COR-L47 (cell line): Measurements from ENCODE around the gene RNU2-63P.
"Not testable (repeated sequence)": the region's sequence is repeated elsewhere in the genome, so short reads cannot be mapped to it uniquely, and the experiment has no call there.

Experiments used
- DNase-seq: peaks from one replicate; lab custom pipeline; 2025; lab: John Stamatoyannopoulos, UW

RNU2-63P gene

DNA sequence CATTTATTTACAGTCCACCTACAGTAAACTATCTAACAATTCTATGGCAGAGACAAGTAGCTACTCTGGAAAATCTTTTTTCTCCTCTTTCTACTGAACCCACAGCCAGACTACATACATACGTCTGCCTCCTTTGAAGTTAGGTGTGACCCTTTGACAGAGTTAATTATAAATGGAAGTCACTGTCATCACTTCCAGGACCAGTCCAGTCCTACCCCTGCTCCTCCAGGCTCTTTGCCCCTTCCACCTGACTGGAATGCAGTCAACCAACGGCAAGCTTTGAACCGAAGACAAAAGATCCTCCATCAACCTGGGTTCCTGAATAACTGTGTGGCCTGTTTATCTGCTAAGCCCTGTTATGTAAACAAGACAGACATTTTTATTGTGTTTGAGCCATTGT, 35.2 kb downstream of the RNU2-63P start:
- DNase-seq: not testable (repeated sequence)

DNA sequence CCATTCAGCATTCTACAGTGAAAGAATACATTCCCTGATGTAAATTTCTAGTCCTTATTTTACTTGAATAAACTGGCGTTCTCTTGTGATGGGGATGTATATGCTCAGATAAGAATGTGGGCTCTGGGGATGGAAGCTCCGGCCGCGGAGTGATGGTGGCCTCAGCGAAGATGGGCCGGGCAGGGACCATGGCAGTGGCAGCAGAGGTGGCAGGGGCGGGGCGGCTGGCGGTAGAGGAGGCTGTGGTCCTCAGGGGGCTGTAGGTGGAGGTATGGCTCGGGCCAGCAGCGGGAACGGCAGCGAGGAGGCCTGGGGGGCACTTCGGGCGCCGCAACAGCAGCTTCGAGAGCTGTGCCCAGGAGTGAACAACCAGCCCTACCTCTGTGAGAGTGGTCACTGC, 44.0 kb downstream of the RNU2-63P start:
- not testable (repeated sequence) for DNase-seq
